Measurements from ENCODE around the gene C1QTNF1.
A peak's percentile ranks its signal among the peaks of the same experiment; 100 is the strongest.

Gene C1QTNF1

DNA sequence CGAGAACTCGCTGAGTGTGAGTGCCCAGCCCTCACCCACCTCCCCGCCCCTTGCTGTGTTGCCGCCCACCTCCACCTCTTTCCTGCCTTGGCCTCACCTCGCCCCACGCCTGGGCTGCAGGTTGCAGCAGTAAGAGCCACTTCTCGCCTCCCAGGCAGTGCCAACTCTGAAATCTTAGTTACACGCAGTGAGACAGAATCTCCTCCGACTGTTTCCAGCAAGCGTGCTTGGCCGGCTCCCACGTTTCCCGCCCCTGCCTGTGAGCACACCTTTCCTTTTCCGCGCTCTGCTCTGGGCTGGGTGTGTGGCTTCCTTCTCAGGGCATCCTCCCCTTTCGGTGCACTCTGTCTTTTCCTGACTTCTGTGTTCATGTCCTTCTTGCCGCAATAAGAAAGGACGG is 56.4 kb downstream of the C1QTNF1 start:
- DNase-seq (ENCODE audit: low read depth) = no peak

DNA sequence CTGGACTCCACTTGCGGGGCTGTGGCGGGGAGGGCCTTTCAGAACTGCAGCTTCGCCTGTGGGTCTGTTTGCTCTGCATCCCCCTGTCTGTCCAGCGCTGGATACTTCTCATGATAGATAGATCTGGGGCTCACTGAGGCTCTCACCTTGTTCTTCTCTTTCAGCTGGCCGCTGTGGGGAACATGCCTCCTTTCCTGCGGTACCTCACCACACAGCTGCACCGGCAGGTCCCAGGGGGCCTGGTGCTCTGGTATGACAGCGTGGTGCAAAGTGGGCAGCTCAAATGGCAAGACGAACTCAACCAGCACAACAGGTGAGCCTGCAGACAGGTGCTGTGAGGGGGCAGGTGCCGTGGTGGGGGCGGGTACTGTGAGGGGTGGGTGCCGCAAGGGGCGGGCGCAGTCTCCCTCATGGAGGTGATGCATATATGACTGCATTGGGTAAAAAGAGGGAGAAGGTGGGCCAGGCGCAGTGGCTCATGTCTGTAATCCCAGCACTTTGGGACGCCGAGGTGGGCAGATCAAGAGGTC is 56.9 kb downstream of the C1QTNF1 start:
- DNase-seq (ENCODE audit: low read depth) = no peak

DNA sequence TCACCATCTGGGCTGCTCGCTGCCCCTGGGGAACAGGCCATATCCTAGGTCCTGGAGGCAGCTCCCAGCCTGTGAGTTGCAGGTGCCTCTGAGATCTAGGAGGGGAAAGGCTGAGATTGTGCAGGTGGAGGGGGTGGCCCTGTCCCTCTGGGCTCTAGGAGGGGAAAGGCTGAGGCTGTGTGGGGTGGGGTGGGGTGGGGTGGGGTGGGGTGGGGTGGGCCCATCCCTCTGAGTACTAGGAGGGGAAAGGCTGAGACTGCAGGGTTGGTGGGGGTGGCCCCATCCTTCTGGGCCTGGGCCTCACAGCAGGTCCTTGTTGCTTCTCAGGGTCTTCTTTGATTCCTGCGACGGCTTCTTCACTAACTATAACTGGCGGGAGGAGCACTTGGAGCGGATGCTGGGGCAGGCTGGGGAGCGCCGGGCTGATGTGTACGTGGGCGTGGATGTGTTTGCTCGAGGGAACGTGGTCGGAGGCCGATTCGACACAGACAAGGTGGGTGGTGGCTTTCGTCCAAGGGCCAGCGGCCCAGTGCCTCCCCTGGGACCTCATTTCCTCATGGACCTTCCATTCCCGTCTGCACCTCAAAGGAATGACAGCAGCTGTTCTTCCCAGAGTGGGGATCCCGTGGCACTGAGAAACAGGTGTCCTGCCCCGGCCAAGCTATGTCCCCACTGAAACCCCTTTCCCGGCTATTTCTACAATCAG is 57.8 kb downstream of the C1QTNF1 start:
- DNase-seq (ENCODE audit: low read depth) = no peak

DNA sequence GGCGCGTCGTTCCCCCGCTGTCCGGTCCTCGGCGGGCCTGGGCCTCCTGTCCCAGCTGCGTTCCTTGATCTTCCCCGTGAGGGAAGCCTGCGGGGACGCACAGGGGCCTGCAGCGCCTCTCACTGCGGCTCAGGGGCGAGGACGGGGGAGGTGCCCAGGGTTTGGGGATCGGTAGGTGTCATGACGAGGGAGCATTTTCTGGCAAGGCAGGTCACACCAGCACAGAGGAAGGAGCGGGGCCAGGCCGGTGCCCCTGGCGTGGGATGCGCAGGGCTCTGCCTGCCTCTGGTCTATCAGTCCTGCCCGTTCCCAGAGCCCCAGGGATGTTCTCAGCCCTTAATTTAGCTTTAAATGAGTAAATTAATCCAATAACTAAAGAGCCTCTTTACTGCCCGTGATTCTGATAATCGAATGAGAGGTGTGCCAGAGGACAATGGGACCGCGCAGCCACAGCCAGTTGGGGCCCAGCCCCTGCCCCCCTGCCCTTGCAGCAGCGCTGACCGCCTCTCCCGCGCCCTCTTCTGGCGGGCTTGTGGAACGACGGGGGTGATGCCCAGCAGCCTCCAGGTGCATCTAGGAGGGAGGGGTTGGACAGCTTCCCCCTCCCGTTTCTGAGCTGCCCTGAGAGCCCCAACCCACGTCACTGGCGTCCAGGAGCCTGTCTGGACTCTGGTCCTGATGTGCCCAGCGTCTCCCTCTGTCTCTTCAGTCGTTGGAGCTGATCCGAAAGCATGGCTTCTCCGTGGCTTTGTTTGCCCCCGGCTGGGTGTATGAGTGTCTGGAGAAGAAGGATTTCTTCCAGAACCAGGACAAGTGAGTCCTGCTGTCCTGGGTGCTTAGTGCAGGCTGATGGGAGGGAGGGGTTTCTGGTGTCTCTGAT is 58.6 kb downstream of the C1QTNF1 start:
- DNase-seq (ENCODE audit: low read depth) = no peak

DNA sequence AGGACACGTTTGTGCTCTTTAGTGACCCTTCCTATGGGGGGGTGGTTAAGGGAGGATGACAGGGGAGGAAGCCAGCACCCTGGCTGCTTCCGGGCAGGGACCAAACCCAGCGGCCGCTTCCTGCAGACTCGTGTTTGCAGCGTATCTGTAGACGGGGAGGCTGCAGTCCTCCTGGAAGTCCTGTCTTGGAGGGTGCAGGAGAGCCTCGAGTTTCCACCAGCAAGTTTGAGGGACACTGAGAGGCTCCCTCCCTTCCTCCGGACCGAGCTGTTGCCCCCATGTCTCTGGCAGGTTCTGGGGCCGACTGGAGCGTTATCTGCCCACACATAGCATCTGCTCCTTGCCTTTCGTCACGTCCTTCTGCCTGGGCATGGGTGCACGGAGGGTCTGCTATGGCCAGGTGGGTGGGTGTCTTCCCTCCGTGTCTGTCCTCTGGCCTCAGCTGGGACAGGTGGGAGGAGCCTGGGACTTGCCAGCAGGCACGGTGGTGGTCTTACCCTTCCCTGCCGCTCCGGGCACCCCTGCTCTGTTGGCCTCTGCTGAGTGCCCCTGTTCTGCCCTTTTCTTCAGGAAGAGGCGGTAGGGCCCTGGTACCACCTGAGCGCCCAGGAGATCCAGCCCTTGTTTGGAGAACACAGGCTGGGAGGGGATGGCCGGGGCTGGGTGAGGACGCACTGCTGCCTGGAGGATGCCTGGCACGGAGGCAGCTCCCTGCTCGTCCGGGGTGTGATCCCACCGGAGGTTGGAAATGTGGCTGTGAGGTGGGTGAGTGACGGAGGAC is 59.4 kb downstream of the C1QTNF1 start:
- no peak for DNase-seq (ENCODE audit: low read depth)

DNA sequence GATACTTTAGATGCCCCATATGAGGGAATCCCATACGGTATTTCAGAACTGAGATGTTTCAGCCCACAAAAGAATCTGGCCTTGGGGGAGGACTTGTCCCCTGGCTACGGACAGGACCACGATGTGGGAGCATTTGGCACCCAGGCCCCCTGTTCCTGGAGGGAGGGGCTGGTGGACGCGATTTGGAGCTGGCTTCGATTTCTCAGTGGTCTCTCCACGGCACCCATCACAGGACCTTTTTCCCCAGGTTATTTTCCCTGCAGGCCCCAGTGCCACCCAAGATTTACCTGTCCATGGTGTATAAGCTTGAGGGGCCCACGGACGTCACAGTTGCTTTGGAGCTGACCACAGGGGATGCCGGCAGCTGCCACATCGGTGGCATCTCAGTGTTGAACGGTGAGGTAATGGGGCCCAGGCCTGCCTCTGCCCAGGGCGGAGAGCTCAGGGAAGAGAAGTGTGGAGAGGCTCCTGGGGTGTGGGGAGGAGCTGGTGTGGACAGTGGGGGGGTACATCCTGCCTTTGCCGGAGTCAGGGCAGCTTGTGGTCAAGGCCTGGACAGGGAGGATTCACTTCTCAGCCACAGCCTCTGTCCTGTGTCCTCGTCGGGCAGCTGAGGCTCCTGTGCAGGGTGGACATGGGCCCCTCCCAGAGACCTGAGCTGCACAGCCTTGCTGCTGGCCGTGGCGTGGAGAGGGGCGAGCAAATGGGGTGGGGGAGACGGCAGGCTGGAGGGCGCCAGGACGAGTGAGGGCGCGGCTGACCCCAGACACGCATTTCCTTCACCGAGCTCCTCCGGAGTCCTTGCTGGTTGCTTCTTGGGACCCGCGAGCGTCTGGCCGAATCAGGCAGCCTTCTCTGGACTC is 60.6 kb downstream of the C1QTNF1 start:
- DNase-seq (ENCODE audit: low read depth) = no peak

DNA sequence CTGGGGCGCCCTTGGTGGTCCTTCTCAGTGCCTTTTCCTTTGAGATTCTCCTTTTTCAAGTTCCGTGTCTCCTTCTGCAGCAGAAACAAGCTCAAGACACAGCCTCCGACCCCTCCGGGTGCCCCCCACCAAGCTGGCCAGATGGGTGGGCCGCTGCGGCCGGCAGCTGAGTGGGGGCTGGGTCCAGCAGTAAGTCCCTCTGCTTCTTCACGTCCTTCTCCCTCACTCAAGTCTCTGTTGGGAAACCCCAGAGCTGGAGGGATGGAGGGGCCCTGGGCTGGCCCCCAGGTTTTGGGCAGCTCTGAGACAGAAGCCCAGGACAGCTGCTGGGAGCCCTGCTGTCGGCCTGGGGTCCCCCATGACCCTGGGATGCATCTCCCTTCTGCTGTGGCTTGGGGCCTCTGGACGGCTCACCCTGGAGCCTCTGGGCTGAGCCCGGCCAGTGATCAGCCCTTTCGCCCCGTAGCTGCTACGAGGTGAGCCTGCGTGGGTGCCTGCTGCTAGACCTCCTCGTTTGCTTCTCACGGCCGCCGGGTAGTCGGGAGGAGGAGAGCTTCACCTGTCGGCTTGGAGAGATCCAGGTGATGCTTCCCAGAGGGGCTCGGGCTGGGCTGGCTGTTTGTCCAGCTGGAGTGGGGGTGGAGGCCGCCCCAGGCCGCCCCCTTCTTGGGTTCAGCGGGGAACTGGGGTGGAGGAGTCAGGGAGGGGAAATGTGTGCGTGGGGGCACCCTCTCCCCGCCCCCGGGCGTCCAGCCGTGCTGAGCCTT is 61.4 kb downstream of the C1QTNF1 start:
- no peak for DNase-seq (ENCODE audit: low read depth)

GRCh38 chr17:79085921-79086551 is 62.1 kb downstream of the C1QTNF1 start:
- DNase-seq (ENCODE audit: low read depth) = no peak

DNA sequence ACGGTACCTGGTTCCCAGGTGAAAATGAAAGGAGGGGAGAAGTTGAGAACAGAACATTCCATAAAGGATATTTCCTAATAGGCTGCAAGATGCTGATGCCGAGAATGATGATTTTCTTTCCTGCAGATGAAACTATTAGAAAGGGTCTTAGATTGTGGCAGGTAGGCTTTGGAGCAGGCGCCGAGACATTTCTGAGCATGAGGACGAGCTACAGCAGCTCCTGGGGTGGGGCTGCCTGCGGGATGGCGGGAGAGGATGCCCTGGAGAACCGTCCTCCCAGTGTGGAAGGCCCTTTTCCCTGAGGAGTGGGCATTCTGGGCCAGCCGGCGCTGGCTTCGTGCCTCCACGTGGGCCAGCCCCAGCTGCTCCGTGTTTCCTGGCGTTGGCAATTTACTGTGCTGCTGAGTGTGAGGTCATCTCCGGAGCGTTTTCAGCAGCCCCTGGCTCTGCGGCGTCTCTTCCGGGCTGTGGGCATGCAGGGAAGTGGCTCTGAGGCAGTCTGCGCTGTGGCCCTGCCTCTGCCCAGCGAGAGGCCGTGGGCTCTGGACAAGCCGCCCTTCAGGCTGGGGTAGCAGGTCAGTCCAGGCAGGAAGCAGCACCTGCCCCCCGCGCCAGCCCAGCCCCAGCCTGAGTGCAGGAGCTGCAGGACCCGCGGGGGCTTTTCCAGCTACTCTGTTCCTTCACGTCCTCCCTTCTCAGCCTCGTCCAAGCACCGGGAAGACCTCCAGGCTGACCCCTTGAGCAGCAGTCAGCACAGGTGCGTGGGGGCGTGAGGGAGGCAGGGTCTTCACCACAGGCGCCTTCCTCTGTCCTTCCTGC is 62.8 kb downstream of the C1QTNF1 start:
- no peak for DNase-seq (ENCODE audit: low read depth)

- DNase-seq (ENCODE audit: low read depth) = peak; percentile 38
These were observed 63.6 kb downstream of the C1QTNF1 start for GRCh38 chr17:79087428-79088143.

DNA sequence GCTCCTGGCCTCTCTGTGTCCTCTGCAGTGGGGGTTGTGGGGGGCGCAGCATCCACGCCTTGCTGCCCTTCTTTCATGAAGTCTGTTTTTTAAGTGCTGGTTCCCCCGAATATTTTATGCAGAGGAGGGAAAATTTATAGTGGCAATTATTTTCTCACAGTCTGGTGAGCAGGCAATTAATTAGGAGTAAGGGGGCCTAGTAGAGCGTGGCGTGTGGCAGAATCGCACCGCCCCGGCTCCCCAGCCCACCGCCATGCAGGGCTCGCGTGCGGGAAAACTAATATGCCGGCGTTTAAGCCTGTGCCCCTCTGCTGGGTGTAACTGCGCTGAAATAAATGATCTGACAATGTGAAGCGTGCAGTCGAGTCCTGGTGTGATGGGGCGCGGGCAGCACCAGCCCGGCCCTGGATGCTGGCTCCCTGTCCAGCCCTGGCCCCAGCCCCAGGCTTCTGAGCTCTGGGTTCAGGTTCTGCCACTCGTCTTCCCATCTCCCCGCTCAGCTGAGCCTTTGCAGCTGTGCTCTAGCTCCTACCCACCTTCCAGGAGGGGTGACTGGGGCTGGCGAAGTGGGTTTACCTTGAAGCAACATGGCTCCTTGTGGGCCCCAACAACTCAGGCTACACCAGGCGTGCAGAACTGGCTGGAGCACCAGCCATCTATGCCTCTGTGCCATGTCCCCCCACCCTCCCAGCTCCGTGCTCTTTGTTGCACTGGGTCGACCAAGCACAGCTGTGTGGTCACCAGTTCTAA is 64.5 kb downstream of the C1QTNF1 start:
- DNase-seq (ENCODE audit: low read depth) = no peak

- DNase-seq (ENCODE audit: low read depth) = no peak
These were observed 65.0 kb downstream of the C1QTNF1 start for GRCh38 chr17:79088997-79089328.

DNA sequence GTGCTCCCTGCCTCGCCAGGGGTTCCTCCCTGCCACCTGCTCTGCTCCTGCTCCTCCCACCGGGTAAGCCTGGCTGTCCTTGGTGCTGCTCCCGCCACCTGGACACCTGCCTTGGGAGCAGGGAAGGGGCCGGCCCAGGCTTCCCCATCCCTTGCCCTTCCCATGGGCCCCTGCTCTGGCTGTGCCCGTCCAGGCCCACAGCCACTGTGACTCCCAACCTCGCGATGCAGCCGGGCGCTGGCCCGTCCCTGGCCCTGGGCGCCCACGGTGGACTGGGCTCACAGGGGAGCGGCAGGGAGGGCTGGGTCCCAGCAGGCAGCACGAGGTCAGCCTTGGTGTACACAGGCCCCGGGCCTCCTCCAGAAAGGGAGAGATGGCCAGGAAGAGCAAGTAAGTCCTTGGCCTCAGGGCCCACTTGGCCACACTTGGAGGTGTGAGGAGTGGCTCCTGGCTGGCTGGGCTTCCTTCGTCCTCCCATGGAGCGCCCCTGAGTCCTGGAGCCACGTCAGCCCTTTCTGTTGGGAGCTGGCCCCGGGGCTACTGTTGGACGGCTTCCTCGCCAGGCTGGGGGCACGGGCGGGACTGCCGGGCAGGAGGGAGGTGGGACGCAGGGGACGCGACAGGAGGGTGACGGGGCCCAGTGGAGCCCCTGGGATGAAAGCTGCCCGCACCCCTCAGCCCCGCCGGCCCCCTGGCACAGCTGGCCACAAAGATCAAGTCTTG is 65.9 kb downstream of the C1QTNF1 start:
- no peak for DNase-seq (ENCODE audit: low read depth)

GRCh38 chr17:79090443-79091225 is 66.7 kb downstream of the C1QTNF1 start:
- DNase-seq (ENCODE audit: low read depth) = no peak

GRCh38 chr17:79091226-79091670 is 67.3 kb downstream of the C1QTNF1 start:
- DNase-seq (ENCODE audit: low read depth) = no peak

- DNase-seq (ENCODE audit: low read depth) = no peak
These were observed 68.6 kb downstream of the C1QTNF1 start for GRCh38 chr17:79092567-79092966.
